ENCODE data around the gene CTSW. TPM values are rescaled to one million over a fixed set of nuclear protein-coding genes. Genes with fewer than 3 reads are reported as not detected.
A peak's percentile ranks its signal among the peaks of the same experiment; 100 is the strongest.

The CTSW gene
- total RNA-seq, 2 experiments from 2014 or later = 268 to 339 TPM

GRCh38 chr11:65865550-65866172 is 14.0 kb upstream of the CTSW start:
- Mint-ChIP-seq H3K4me3 (no peak overlapping the region), H3K27me3 (no peaks in the 10 kb centered on the region), H3K9me3 (ENCODE audit: low read depth) (no peaks in the 10 kb centered on the region), H3K4me1 (peaks cover 35% of the 10 kb centered on the region), H3K36me3 (peaks cover 36% of the 10 kb centered on the region), H3K27ac (no peak overlapping the region)
- ATAC-seq (no peak), DNase-seq (no peak)
- CTCF ChIA-PET = interaction anchor here (27.4 kb wide), 1 partner anchor 25 kb away, joined by 710 read pairs; the partner anchor contains the start of genes CCDC85B, CTSW, FIBP and FOSL1

GRCh38 chr11:65866509-65867283 is 12.9 kb upstream of the CTSW start:
- ATAC-seq (no peak), DNase-seq (no peak)
- no peaks in the 10 kb centered on the region for H3K27me3 Mint-ChIP-seq
- peaks cover 30% of the 10 kb centered on the region for H3K36me3 Mint-ChIP-seq
- H3K4me3 Mint-ChIP-seq = no peak overlapping the region
- CTCF ChIA-PET = interaction anchor here (27.4 kb wide), 1 partner anchor 24 kb away, joined by 710 read pairs; the partner anchor contains the start of genes CCDC85B, CTSW, FIBP and FOSL1
- no peaks in the 10 kb centered on the region for H3K9me3 Mint-ChIP-seq (ENCODE audit: low read depth)
- peaks cover 38% of the 10 kb centered on the region for H3K4me1 Mint-ChIP-seq
- no peak overlapping the region for H3K27ac Mint-ChIP-seq

GRCh38 chr11:65867284-65868071 is 12.2 kb upstream of the CTSW start:
- no peak for DNase-seq
- CTCF ChIA-PET = interaction anchor here (1.4 to 27.4 kb wide), 4 partner anchors 7 to 201 kb away, joined by 3 to 710 read pairs (median 43); partner anchors contain the start of genes CCDC85B, CFL1, CTSW and FIBP
- Mint-ChIP-seq H3K27me3 (no peaks in the 10 kb centered on the region), H3K9me3 (ENCODE audit: low read depth) (no peaks in the 10 kb centered on the region), H3K27ac (no peak overlapping the region), H3K4me3 (no peak overlapping the region), H3K4me1 (peaks cover 38% of the 10 kb centered on the region), H3K36me3 (peaks cover 27% of the 10 kb centered on the region)
- ATAC-seq = no peak

GRCh38 chr11:65868076-65868667 is 11.5 kb upstream of the CTSW start:
- Mint-ChIP-seq H3K27me3 (peaks cover 3% of the 10 kb centered on the region), H3K36me3 (peaks cover 21% of the 10 kb centered on the region), H3K4me1 (peaks cover 35% of the 10 kb centered on the region), H3K27ac (no peak overlapping the region), H3K9me3 (ENCODE audit: low read depth) (no peaks in the 10 kb centered on the region), H3K4me3 (no peak overlapping the region)
- CTCF ChIA-PET = interaction anchor here (1.4 to 27.4 kb wide), 4 partner anchors 8 to 201 kb away, joined by 3 to 710 read pairs (median 43); partner anchors contain the start of genes CCDC85B, CFL1, CTSW and FIBP
- ATAC-seq = peak; percentile 16
- no peak for DNase-seq

GRCh38 chr11:65868907-65869306 is 10.7 kb upstream of the CTSW start:
- Mint-ChIP-seq H3K4me1 (peaks cover 34% of the 10 kb centered on the region), H3K4me3 (no peak overlapping the region), H3K27ac (no peak overlapping the region), H3K36me3 (peaks cover 16% of the 10 kb centered on the region), H3K9me3 (ENCODE audit: low read depth) (no peaks in the 10 kb centered on the region), H3K27me3 (peaks cover 4% of the 10 kb centered on the region)
- CTCF ChIA-PET = interaction anchor here (1.4 to 27.4 kb wide), 4 partner anchors 8 to 200 kb away, joined by 3 to 710 read pairs (median 43); partner anchors contain the start of genes CCDC85B, CFL1, CTSW and FIBP
- ATAC-seq = no peak
- no peak for DNase-seq

GRCh38 chr11:65869643-65870306 is 9.9 kb upstream of the CTSW start:
- Mint-ChIP-seq H3K27ac (no peak overlapping the region), H3K4me3 (no peak overlapping the region), H3K36me3 (peaks cover 14% of the 10 kb centered on the region), H3K4me1 (peaks cover 37% of the 10 kb centered on the region), H3K9me3 (ENCODE audit: low read depth) (no peaks in the 10 kb centered on the region), H3K27me3 (peaks cover 4% of the 10 kb centered on the region)
- CTCF ChIA-PET = interaction anchor here (7.2 to 27.4 kb wide), 2 partner anchors 9 to 21 kb away, joined by 83 to 710 read pairs; partner anchors contain the start of genes CCDC85B, CFL1, CTSW and FIBP
- ATAC-seq = no peak
- no peak for DNase-seq

GRCh38 chr11:65870307-65870658 is 9.4 kb upstream of the CTSW start:
- peaks cover 4% of the 10 kb centered on the region for H3K27me3 Mint-ChIP-seq
- H3K4me3 Mint-ChIP-seq = no peak overlapping the region
- CTCF ChIA-PET = interaction anchor here (7.2 to 27.4 kb wide), 2 partner anchors 10 to 20 kb away, joined by 83 to 710 read pairs; partner anchors contain the start of genes CCDC85B, CFL1, CTSW and FIBP
- peaks cover 37% of the 10 kb centered on the region for H3K4me1 Mint-ChIP-seq
- H3K9me3 Mint-ChIP-seq (ENCODE audit: low read depth) = no peaks in the 10 kb centered on the region
- H3K36me3 Mint-ChIP-seq = peaks cover 10% of the 10 kb centered on the region
- no peak overlapping the region for H3K27ac Mint-ChIP-seq
- DNase-seq (no peak), ATAC-seq (no peak)

GRCh38 chr11:65870706-65871681 is 8.6 kb upstream of the CTSW start:
- Mint-ChIP-seq H3K27me3 (peaks cover 4% of the 10 kb centered on the region), H3K4me1 (peaks cover 37% of the 10 kb centered on the region), H3K27ac (no peak overlapping the region), H3K36me3 (peaks cover 9% of the 10 kb centered on the region), H3K4me3 (no peak overlapping the region), H3K9me3 (ENCODE audit: low read depth) (no peaks in the 10 kb centered on the region)
- DNase-seq (no peak), ATAC-seq (no peak)
- CTCF ChIA-PET = interaction anchor here (1.6 to 27.4 kb wide), 3 partner anchors 11 to 159 kb away, joined by 4 to 710 read pairs (median 83); partner anchors contain the start of genes CCDC85B, CFL1, CTSW and FIBP

GRCh38 chr11:65871811-65872548 is 7.7 kb upstream of the CTSW start:
- no peak for ATAC-seq

GRCh38 chr11:65872586-65873317 is 6.9 kb upstream of the CTSW start, which contains the start of gene EFEMP2:
TSS of gene EFEMP2 (minus strand) at chr11:65872800. CDS start at chr11:65872354, 446 bp downstream.
- DNase-seq = no peak
- CTCF ChIA-PET = interaction anchor here (1.5 to 27.4 kb wide), 4 partner anchors 12 to 161 kb away, joined by 4 to 710 read pairs (median 44); partner anchors contain the start of genes CCDC85B, CFL1, CTSW and FIBP
- Mint-ChIP-seq H3K4me1 (peaks cover 46% of the 10 kb centered on the region), H3K4me3 (peak within 1 kb of the TSS; percentile 79), H3K27me3 (peaks cover 4% of the 10 kb centered on the region), H3K9me3 (ENCODE audit: low read depth) (no peaks in the 10 kb centered on the region), H3K36me3 (no peaks in the 10 kb centered on the region), H3K27ac (peak within 1 kb of the TSS; percentile 73)
- no peak for ATAC-seq

More at GRCh38 chr11:65871811-65872548, 7.7 kb upstream of the CTSW start:
- CTCF ChIA-PET = interaction anchor here (1.6 to 27.4 kb wide), 3 partner anchors 11 to 160 kb away, joined by 4 to 710 read pairs (median 83); partner anchors contain the start of genes CCDC85B, CFL1, CTSW and FIBP
- H3K27me3 Mint-ChIP-seq = peaks cover 4% of the 10 kb centered on the region
- H3K4me1 Mint-ChIP-seq = peaks cover 40% of the 10 kb centered on the region
- H3K9me3 Mint-ChIP-seq (ENCODE audit: low read depth) = no peaks in the 10 kb centered on the region
- no peak for DNase-seq
- no peak overlapping the region for H3K27ac Mint-ChIP-seq
- H3K4me3 Mint-ChIP-seq = peak overlapping the region; percentile 7
- peaks cover 5% of the 10 kb centered on the region for H3K36me3 Mint-ChIP-seq
